ENCODE data around the gene GPR137B. TPM values are rescaled to one million over a fixed set of nuclear protein-coding genes. Genes with fewer than 3 reads are reported as not detected.

GPR137B gene
- polyA plus RNA-seq, 1 donor from 2014 or later = 8.2 TPM

DNA sequence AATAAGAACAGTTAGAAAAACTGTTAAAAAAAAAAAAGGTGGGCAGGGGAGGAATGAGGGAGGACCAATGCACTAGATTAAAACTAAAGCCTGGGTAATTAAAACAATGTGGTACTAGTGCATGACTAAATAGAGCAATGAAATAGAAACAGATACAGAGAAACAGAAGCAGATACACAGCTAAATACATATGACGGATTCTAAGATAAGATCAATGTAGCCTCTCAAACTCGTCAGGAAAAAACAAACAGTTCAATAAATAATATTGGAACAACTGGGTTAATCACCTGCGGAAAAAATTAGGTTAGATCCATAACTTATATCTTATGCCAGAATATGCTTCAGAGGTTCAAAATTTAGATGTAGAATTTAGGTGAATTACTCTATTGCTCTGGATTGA lies 71.2 kb downstream of the GPR137B start:
- Histone ChIP-seq H4K20me1 (ENCODE audit: insufficient read depth) (no peaks in the 10 kb centered on the region), H3K4me2 (ENCODE audit: low read length) (no peak overlapping the region), H3K4me3 (ENCODE audit: low read length) (no peak overlapping the region), H3K27me3 (ENCODE audit: insufficient read depth, low read depth, low read length) (no peaks in the 10 kb centered on the region), H3K27ac (ENCODE audit: low read length) (no peak overlapping the region), H3K9me2 (ENCODE audit: insufficient read depth, low read length) (no peaks in the 10 kb centered on the region), H3K9me3 (ENCODE audit: low read length) (no peaks in the 10 kb centered on the region), H3K79me2 (replicated peaks; ENCODE audit: insufficient read depth, low read length) (no peaks in the 10 kb centered on the region), H3K36me3 (ENCODE audit: insufficient read depth, low read length) (no peaks in the 10 kb centered on the region), H3K9ac (ENCODE audit: low read length) (no peak overlapping the region), H2AFZ (ENCODE audit: low read depth, low read length) (no peak overlapping the region), H3F3A (ENCODE audit: insufficient read depth, low read length, poor library complexity, severe bottlenecking) (no peaks in the 10 kb centered on the region)
- no peak for TF ChIP-seq MXI1 (conservative IDR thresholded peaks at IDR 0.05; ENCODE audit: poor library complexity, severe bottlenecking)
- TF ChIP-seq EP300 (conservative IDR thresholded peaks at IDR 0.05; ENCODE audit: poor library complexity, severe bottlenecking) = no peak
- no peak for TF ChIP-seq EZH2 (IDR thresholded peaks at IDR 0.05; ENCODE audit: borderline replicate concordance, insufficient read depth, low read length, poor library complexity, severe bottlenecking)
- no peak for TF ChIP-seq RAD21 (conservative IDR thresholded peaks at IDR 0.05)

- Histone ChIP-seq H3K4me3 (ENCODE audit: low read length) (no peak overlapping the region), H3K9me2 (ENCODE audit: insufficient read depth, low read length) (no peaks in the 10 kb centered on the region)
- TF ChIP-seq CTCF (IDR thresholded peaks at IDR 0.05; ENCODE audit: poor library complexity, severe bottlenecking) = no peak
- no peak for TF ChIP-seq SMC3 (conservative IDR thresholded peaks at IDR 0.05; ENCODE audit: poor library complexity)
- TF ChIP-seq TAF1 (IDR thresholded peaks at IDR 0.05; ENCODE audit: low read depth) = no peak
- no peak for TF ChIP-seq EP300 (conservative IDR thresholded peaks at IDR 0.05; ENCODE audit: poor library complexity, severe bottlenecking)
- no peak for TF ChIP-seq MXI1 (conservative IDR thresholded peaks at IDR 0.05; ENCODE audit: poor library complexity, severe bottlenecking)
- no peak for TF ChIP-seq POLR2AphosphoS5 (IDR thresholded peaks at IDR 0.05)
- no peak for TF ChIP-seq RAD21 (conservative IDR thresholded peaks at IDR 0.05)
- TF ChIP-seq EZH2 (IDR thresholded peaks at IDR 0.05; ENCODE audit: borderline replicate concordance, insufficient read depth, low read length, poor library complexity, severe bottlenecking) = no peak
- TF ChIP-seq, protein P1, sequence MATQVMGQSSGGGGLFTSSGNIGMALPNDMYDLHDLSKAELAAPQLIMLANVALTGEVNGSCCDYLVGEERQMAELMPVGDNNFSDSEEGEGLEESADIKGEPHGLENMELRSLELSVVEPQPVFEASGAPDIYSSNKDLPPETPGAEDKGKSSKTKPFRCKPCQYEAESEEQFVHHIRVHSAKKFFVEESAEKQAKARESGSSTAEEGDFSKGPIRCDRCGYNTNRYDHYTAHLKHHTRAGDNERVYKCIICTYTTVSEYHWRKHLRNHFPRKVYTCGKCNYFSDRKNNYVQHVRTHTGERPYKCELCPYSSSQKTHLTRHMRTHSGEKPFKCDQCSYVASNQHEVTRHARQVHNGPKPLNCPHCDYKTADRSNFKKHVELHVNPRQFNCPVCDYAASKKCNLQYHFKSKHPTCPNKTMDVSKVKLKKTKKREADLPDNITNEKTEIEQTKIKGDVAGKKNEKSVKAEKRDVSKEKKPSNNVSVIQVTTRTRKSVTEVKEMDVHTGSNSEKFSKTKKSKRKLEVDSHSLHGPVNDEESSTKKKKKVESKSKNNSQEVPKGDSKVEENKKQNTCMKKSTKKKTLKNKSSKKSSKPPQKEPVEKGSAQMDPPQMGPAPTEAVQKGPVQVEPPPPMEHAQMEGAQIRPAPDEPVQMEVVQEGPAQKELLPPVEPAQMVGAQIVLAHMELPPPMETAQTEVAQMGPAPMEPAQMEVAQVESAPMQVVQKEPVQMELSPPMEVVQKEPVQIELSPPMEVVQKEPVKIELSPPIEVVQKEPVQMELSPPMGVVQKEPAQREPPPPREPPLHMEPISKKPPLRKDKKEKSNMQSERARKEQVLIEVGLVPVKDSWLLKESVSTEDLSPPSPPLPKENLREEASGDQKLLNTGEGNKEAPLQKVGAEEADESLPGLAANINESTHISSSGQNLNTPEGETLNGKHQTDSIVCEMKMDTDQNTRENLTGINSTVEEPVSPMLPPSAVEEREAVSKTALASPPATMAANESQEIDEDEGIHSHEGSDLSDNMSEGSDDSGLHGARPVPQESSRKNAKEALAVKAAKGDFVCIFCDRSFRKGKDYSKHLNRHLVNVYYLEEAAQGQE (IDR thresholded peaks at IDR 0.05; ENCODE audit: borderline replicate concordance) = no peak
Observed at GRCh38 chr1:236214761-236215160, 72.4 kb downstream of the GPR137B start.

More at GRCh38 chr1:236214761-236215160, 72.4 kb downstream of the GPR137B start:
- no peaks in the 10 kb centered on the region for H4K20me1 ChIP-seq (ENCODE audit: insufficient read depth)
- H3K9ac ChIP-seq (ENCODE audit: low read length) = no peak overlapping the region
- no peaks in the 10 kb centered on the region for H3K27me3 ChIP-seq (ENCODE audit: insufficient read depth, low read depth, low read length)
- no peak overlapping the region for H3K27ac ChIP-seq (ENCODE audit: low read length)
- no peak overlapping the region for H2AFZ ChIP-seq (ENCODE audit: low read depth, low read length)
- no peak overlapping the region for H3K4me2 ChIP-seq (ENCODE audit: low read length)
- no peaks in the 10 kb centered on the region for H3K9me3 ChIP-seq (ENCODE audit: low read length)
- no peaks in the 10 kb centered on the region for H3F3A ChIP-seq (ENCODE audit: insufficient read depth, low read length, poor library complexity, severe bottlenecking)
- H3K36me3 ChIP-seq (ENCODE audit: insufficient read depth, low read length) = no peaks in the 10 kb centered on the region
- H3K79me2 ChIP-seq (replicated peaks; ENCODE audit: insufficient read depth, low read length) = no peaks in the 10 kb centered on the region
